ENCODE results near the gene ASTN2. TPM values are rescaled to one million over a fixed set of nuclear protein-coding genes. Genes with fewer than 3 reads are reported as not detected.

ASTN2 gene
- total and polyA plus RNA-seq, 2 experiments from 2014 or later, result 7.0 to 24.6 TPM

- Histone ChIP-seq H3K36me3 (ENCODE audit: insufficient read depth) (no peaks in the 10 kb centered on the region), H3K4me3 (no peak overlapping the region), H3K4me2 (no peak overlapping the region), H3K4me1 (ENCODE audit: insufficient read depth) (no peaks in the 10 kb centered on the region), H3F3A (replicated peaks; ENCODE audit: low read depth) (no peaks in the 10 kb centered on the region), H3K27ac (ENCODE audit: low read depth) (no peak overlapping the region), H2AFZ (no peak overlapping the region), H4K20me1 (replicated peaks; ENCODE audit: insufficient read depth) (no peaks in the 10 kb centered on the region), H3K79me2 (replicated peaks; ENCODE audit: insufficient read depth) (no peaks in the 10 kb centered on the region), H3K27me3 (ENCODE audit: insufficient read depth) (no peaks in the 10 kb centered on the region), H3K9me2 (ENCODE audit: insufficient read depth) (no peaks in the 10 kb centered on the region)
- ATAC-seq, result no peak
- no peak for TF ChIP-seq ZNF462 (CRISPR knock-in tag; IDR thresholded peaks at IDR 0.05)
- TF ChIP-seq CTCF (conservative IDR thresholded peaks at IDR 0.05; ENCODE audit: low read depth in 2 of 2), result no peak
- TF ChIP-seq ZNF114 (CRISPR knock-in tag; IDR thresholded peaks at IDR 0.05), result no peak
- TF ChIP-seq POLR2AphosphoS5 (IDR thresholded peaks at IDR 0.05; ENCODE audit: low read depth), result no peak
- no peak for TF ChIP-seq CREB1 (CRISPR knock-in tag; IDR thresholded peaks at IDR 0.05; ENCODE audit: low read depth)
- no peak for TF ChIP-seq EZH2phosphoT487 (IDR thresholded peaks at IDR 0.05; ENCODE audit: unreplicated experiment)
- TF ChIP-seq ETS1 (IDR thresholded peaks at IDR 0.05), result no peak
- TF ChIP-seq ZNF331 (CRISPR knock-in tag; IDR thresholded peaks at IDR 0.05; ENCODE audit: low read depth), result no peak
- TF ChIP-seq JUNB (IDR thresholded peaks at IDR 0.05; ENCODE audit: unreplicated experiment), result no peak
- TF ChIP-seq STAT1 (IDR thresholded peaks at IDR 0.05; ENCODE audit: unreplicated experiment), result no peak
- no peak for TF ChIP-seq REST (IDR thresholded peaks at IDR 0.05; ENCODE audit: unreplicated experiment)
- no peak for TF ChIP-seq NANOG (IDR thresholded peaks at IDR 0.05; ENCODE audit: borderline replicate concordance)
- TF ChIP-seq EZH2 (IDR thresholded peaks at IDR 0.05; ENCODE audit: low read depth, unreplicated experiment), result no peak
- no peaks in the 10 kb centered on the region for H3K36me3 Mint-ChIP-seq (ENCODE audit: low read depth)
- no peak overlapping the region for H3K4me3 Mint-ChIP-seq
- H3K27me3 Mint-ChIP-seq (ENCODE audit: insufficient read depth, low read depth, poor library complexity), result no peaks in the 10 kb centered on the region
- no peak overlapping the region for H3K27ac Mint-ChIP-seq
- H3K9me3 Mint-ChIP-seq, result no peaks in the 10 kb centered on the region
- H3K4me1 Mint-ChIP-seq, result no peaks in the 10 kb centered on the region; the same call in 2 of the 3 replicates
- DNase-seq (ENCODE audit: low spot score), result no peak
Measured at GRCh38 chr9:116733010-116733641, 681.7 kb downstream of the ASTN2 start.

Data from GM23338 (cell line).